Right renal pelvis (tissue), 4 donors: ENCODE results near the gene TMEM208. TPM values are rescaled to one million over a fixed set of nuclear protein-coding genes. Genes with fewer than 3 reads are reported as not detected.

Experiments used
- DNase-seq, 4 donors: peaks; one replicate each; pipeline ENCODE4 v3.0.0-alpha.2; 2013; ENCODE audit warnings: low read depth in 4 of 4, low spot score in 3 of 4, missing footprints in 1 of 4
- polyA plus RNA-seq, 4 donors: library from polyadenylated mRNA; unstranded; fragments of 120-200 nt; gene quantifications; one replicate each; pipeline ENCODE4 v1.2.1, GENCODE V29; 2013; ENCODE audit not compliant: insufficient read length in 4 of 4

The TMEM208 gene
- polyA plus RNA-seq, result 10 to 100 TPM; 40.3 to 50.6 (median 41.4) TPM

- DNase-seq, result peak; percentile 97 to 99 (median 98)
Observed at GRCh38 chr16:67226804-67227566, at the start of gene TMEM208. Gene TMEM208 (plus strand): TSS chr16:67227130. CDS start chr16:67227219, 89 bp downstream.

- no peak for DNase-seq
Observed at GRCh38 chr16:67177743-67178699, 48.9 kb upstream of the TMEM208 start.

- DNase-seq, result no peak
Observed at GRCh38 chr16:67179421-67180080, 47.4 kb upstream of the TMEM208 start.

- no peak for DNase-seq
Observed at GRCh38 chr16:67180166-67180565, 46.8 kb upstream of the TMEM208 start.

GRCh38 chr16:67181346-67181745, 45.6 kb upstream of the TMEM208 start:
- no peak for DNase-seq

- DNase-seq, result no peak
Observed at GRCh38 chr16:67182288-67182687, 44.6 kb upstream of the TMEM208 start.

- no peak for DNase-seq
Observed at GRCh38 chr16:67183284-67183626, 43.7 kb upstream of the TMEM208 start.

- peak; percentile 91 to 96 (median 92) for DNase-seq
Observed at GRCh38 chr16:67183627-67184452, 43.1 kb upstream of the TMEM208 start, which contains the start of gene MATCAP1. Gene MATCAP1 (minus strand): TSS chr16:67183963. CDS start chr16:67180610, 3,353 bp downstream.

- no peak for DNase-seq
Observed at GRCh38 chr16:67184453-67184994, 42.4 kb upstream of the TMEM208 start.

- DNase-seq, result peak in 3 of 4 donors; percentile 74 to 87 (median 80)
Observed at GRCh38 chr16:67184995-67185650, 41.8 kb upstream of the TMEM208 start.

GRCh38 chr16:67185651-67186134, 41.2 kb upstream of the TMEM208 start:
- no peak for DNase-seq

GRCh38 chr16:67186550-67186950, 40.4 kb upstream of the TMEM208 start:
- DNase-seq, result no peak

- no peak for DNase-seq
Observed at GRCh38 chr16:67187175-67187890, 39.6 kb upstream of the TMEM208 start.

- no peak for DNase-seq
Observed at GRCh38 chr16:67188323-67188722, 38.6 kb upstream of the TMEM208 start.

GRCh38 chr16:67188798-67189197, 38.1 kb upstream of the TMEM208 start:
- no peak for DNase-seq

GRCh38 chr16:67190041-67190440, 36.9 kb upstream of the TMEM208 start, which contains the start of gene EXOC3L1:
Gene EXOC3L1 (minus strand): TSS chr16:67190136. CDS start chr16:67189676, 460 bp downstream.
- DNase-seq, result no peak

- DNase-seq, result no peak
Observed at GRCh38 chr16:67190448-67191399, 36.2 kb upstream of the TMEM208 start.
